ENCODE measurements around the gene UACA. TPM values are rescaled to one million over a fixed set of nuclear protein-coding genes. Genes with fewer than 3 reads are reported as not detected.

Gene UACA
- total and polyA plus RNA-seq, 2 experiments from 2014 or later, result 21.5 to 35.8 TPM

- TF ChIP-seq ZNF462 (CRISPR knock-in tag; IDR thresholded peaks at IDR 0.05), result no peak
Observed at GRCh38 chr15:70702584-70702983, 60.8 kb downstream of the UACA start (continued).

- Mint-ChIP-seq H3K27me3 (ENCODE audit: insufficient read depth, low read depth, poor library complexity) (no peaks in the 10 kb centered on the region), H3K9me3 (no peaks in the 10 kb centered on the region), H3K4me1 (peaks cover 44% of the 10 kb centered on the region), H3K36me3 (ENCODE audit: low read depth) (no peaks in the 10 kb centered on the region), H3K4me3 (no peak overlapping the region), H3K27ac (no peak overlapping the region; the same call in 1 of the 2 replicates)
- no peak for DNase-seq (ENCODE audit: low spot score)
- H3K27me3 ChIP-seq (ENCODE audit: insufficient read depth), result no peaks in the 10 kb centered on the region
- peaks cover 4% of the 10 kb centered on the region; the same call in 1 of the 2 replicates for H3K79me2 ChIP-seq (replicated peaks; ENCODE audit: insufficient read depth)
- H3K4me1 ChIP-seq (ENCODE audit: insufficient read depth), result peaks cover 20% of the 10 kb centered on the region
- H3K27ac ChIP-seq (ENCODE audit: low read depth), result no peak overlapping the region
- no peaks in the 10 kb centered on the region for H3F3A ChIP-seq (replicated peaks; ENCODE audit: low read depth)
- H3K4me2 ChIP-seq, result no peak overlapping the region
- H3K9me2 ChIP-seq (ENCODE audit: insufficient read depth), result no peaks in the 10 kb centered on the region
- no peaks in the 10 kb centered on the region for H4K20me1 ChIP-seq (replicated peaks; ENCODE audit: insufficient read depth)
- no peak for ATAC-seq
- H3K36me3 ChIP-seq (ENCODE audit: insufficient read depth), result no peaks in the 10 kb centered on the region
- H2AFZ ChIP-seq, result no peak overlapping the region
- no peak overlapping the region for H3K4me3 ChIP-seq
- TF ChIP-seq ETS1 (IDR thresholded peaks at IDR 0.05) (no peak), POLR2AphosphoS5 (IDR thresholded peaks at IDR 0.05; ENCODE audit: low read depth) (no peak), STAT1 (IDR thresholded peaks at IDR 0.05; ENCODE audit: unreplicated experiment) (no peak), EZH2phosphoT487 (IDR thresholded peaks at IDR 0.05; ENCODE audit: unreplicated experiment) (no peak), NANOG (IDR thresholded peaks at IDR 0.05; ENCODE audit: borderline replicate concordance) (no peak), ZNF462 (CRISPR knock-in tag; IDR thresholded peaks at IDR 0.05) (no peak)
Observed at GRCh38 chr15:70701891-70702568, 61.3 kb downstream of the UACA start.

All from GM23338 (cell line).